Fibroblast of skin of back (primary cell): ENCODE measurements around the gene CEACAM1. TPM values are rescaled to one million over a fixed set of nuclear protein-coding genes. Genes with fewer than 3 reads are reported as not detected.
A peak's percentile ranks its signal among the peaks of the same experiment; 100 is the strongest.
"Not testable (repeated sequence)": the region's sequence is repeated elsewhere in the genome, so short reads cannot be mapped to it uniquely, and the experiment has no call there.

ENCODE experiments used
- DNase-seq: peaks from one replicate; pipeline ENCODE4 v3.0.0-alpha.2; 2013
- polyA plus RNA-seq, 2 experiments: library from polyadenylated mRNA; unstranded; fragments of 120-200 nt; gene quantifications; one replicate each; pipeline ENCODE4 v1.2.1, GENCODE V29; 2013; ENCODE audit not compliant: insufficient read length in 2 of 2

The CEACAM1 gene
- 0.18 TPM for polyA plus RNA-seq (2013, experiment 1 of 2; ENCODE audit: insufficient read length)
- polyA plus RNA-seq (2013, experiment 2 of 2; ENCODE audit: insufficient read length) = not detected

DNA sequence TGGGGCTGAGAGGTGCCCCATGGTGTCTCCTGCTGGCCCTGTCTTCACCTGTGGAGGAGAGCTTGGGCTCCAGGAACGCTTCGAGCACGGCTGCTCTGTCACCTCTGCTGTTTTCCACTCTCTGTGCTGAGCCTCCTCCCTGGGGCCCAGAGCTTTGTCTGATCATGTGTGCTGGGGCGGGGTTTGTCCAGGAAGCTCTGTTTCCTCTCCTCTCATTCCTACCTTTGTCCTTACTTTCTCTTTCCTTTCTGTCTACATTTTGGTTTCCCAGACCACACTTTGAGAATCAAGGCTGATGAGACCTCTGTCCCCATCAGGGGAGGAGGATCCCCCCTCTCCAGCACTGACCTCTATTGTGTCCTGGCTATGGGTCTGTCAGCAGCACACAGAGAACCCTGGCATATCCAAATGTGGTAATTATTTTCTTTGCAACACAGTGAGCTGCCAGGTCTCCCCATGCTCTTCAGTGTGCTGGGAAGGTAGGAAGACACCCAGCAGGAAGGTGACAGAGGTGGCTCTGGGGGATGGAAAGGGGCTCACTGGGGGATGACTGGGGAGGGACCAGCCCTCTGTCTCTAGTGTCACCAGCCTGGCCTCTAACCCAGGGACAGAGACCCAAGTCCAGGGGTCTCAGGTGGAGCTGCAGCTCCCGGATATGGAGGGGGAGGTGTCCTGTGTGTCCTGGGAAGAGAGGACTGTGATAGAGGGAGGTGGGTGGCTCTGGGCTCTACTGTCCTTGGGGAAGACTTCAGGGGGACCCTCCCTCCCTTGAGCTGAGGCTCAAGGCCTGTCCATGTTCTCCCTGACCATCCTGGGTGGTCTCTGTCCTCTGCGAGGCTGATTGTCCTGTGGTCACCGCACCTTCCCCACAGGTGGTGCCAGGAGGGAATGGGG is at the start of gene CEACAM1:
CEACAM1 (minus strand) TSS at position 128 of the 894 bp plus-strand sequence; CDS start at position 21, 107 bp downstream.
- DNase-seq = no peak

DNA sequence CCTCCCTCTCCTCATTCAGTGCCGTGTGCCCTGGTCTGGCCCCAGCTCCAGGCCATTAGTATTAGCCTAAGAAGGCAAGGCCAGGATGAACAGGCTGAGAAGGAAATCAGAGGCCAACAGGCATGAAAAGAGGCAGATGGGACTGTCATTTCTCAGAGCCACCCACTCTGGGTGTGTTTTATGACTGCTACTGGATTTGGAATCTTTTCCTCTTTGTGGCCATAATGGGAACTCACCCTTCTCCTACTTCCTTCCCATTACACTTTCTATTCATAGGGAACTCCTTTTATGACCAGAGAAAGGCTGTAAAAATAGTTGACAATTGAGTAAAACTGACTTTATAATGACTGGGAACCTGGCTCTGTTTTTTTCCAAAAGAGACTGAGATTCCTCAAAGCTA is 48.7 kb upstream of the CEACAM1 start:
- no peak for DNase-seq

DNA sequence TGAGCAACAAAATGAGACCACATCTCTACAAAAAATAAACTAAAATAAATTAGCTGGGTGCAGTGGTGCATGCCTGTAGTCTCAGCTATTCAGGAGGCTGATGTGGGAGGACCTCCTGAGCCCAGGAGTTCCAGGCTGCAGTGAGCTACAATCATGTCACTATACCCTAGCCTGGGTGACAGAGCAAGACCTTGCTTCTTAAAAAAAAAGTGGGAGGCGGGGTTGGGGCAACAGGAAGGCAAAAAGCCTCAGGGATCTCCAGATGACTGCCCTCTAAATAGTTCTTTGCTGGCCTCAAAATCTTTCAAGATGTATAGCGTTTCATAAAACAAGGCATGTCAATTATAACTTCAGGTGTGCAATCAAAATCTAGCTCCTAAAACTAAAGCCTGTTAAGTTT is 48.0 kb upstream of the CEACAM1 start:
- DNase-seq = no peak

DNA sequence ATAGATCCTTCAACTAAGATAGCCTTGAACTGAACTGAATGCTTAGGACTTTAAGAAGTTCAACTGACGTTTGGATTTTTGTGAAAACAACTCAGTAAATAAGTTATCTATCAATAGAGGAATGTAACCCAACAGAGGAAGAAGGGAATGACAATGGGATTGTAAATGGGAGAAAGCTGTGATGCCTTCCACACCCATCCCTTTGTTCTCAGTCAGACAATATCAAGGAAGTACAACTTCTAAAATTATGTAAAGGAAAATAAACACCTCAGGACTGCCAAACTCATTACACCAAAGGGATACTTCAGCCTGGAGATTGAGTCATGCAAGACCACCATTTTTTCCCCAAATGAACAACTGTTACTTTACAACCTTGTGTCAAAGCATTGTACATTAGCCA is 45.4 kb upstream of the CEACAM1 start:
- no peak for DNase-seq

DNA sequence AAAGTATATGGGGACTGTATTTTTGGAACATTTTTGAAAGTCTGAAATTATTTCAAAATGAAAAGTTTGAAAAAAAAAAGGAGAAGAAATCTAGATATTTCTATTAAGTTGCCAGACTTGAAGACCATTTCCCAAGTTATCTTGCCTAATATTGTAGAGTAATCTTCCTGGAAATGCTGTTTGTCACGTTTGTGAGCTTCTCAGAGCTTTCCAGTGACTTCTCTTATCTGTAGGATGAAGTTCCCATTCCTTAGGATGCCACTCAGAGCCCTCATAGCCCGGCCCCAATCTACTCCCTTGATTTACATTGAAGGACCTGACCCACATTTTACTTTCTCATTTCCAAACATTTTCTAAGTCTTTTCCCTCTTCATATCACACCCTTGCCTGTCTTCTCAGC is 42.8 kb upstream of the CEACAM1 start:
- DNase-seq = no peak

DNA sequence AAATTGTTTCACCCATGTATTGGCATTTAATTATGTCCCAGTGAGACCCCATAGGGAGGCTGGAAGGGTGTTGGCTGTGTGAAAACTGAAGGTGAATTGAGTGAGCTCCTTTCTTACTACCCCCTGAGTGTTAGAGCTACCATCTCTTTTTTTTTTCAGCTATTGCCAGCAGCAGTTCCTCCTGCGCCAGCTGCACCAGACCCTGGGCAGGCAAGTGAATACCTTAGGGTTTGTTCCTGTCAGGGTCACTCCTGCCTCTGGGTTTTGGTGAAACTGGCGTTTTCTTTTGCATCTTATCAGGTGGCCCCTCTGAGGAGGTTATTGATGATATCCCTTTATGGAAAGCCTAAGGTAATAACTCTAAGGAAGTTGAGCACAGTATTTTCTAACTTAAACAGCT is 40.9 kb upstream of the CEACAM1 start:
- no peak for DNase-seq

DNA sequence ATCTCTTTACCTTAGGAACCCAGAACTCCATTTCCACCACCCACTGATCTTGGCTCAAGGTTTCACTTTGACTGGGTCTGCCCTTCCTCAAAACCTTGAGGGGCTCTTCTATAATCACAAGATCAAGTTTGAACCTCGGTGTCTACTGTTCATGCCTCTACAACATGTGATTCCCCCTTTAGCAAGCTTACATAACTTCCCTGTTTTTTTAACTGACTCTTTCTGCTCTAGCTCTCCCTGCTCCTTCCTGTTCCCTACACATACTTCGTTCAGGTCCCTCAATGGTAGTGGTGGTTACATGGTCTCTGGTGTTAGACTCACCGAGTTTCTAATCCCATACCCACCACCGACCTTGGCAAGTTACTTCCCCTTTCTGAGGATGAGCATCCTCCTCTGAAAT is 39.7 kb upstream of the CEACAM1 start:
- DNase-seq = no peak

DNA sequence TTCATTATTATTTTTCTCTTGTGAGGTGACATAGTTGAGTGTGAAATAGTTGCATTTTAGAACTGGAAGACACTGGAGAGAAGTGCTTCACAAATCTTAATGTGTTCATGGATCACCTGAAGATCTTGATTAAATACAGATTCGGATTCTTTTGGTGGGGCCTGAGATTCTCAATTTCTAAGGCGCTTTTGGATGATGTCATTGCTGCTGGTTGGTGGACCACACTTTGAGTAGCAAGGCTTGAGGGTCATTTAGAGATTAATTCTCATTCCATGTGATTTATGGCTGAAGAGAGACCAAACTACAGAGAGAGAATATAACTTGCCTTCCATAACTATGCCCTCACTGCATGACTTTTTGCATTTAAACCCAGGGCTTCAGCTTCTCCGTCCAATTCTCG is 39.3 kb upstream of the CEACAM1 start:
- DNase-seq = no peak

DNA sequence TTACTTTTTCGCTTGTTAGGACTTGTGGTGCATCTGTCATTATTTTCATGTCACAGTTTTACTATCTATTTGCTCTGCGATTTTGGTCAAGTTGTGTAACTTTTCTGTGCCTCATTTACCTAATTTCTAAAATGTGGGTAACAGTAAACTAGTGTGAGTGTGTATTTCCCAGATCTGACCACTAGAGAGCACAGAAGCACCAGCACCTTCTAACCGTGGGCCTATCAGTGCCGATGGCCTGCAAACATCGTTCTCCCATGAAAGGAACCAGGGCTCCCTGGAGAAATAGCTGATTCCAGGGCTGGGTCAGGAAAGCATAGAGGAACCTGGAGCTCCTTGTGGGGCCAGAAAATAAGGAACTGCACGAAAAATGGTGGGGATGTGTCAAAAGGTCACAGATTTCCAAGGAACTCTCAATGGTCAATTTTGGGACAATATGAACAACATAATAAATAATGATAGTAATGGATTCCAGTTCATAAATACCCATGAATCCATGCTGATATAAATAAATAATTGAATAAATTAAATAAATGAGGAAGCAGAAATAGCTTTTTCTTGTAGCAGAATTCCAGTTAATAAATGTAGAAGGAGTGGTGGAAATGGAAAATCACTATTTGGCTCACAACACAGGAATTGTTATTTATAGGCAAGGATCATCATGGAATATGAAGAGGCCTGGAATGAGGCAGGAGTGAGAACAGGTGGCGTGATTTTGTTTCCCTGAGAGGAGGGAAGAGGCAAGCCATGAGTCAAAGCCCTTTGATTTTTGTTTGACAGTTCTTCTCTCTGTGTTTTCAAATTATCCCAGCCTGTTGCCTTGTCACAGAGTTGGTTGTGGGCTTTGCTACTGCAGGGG is 35.3 kb upstream of the CEACAM1 start:
- DNase-seq = peak; percentile 40

DNA sequence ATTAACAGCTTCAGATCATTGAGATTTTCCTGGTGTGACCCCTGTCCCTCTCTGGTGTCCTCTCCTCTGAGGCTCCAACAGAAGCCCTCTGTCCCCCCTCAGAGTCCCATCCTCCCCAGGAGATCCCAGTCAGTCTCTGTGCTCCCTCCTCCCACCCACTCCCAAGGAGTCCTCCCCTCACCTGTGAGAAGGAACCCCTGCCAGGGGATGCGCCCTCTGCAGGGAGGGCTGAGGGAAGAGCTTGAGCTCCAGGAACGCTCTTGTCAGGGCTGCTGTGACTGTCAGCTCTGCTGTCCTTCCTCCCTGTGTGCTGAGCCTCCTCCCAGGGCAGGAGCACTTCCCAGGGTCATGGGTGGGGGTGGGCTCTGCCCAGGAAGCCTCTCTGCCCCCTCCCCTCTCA is 33.2 kb upstream of the CEACAM1 start:
- no peak for DNase-seq

DNA sequence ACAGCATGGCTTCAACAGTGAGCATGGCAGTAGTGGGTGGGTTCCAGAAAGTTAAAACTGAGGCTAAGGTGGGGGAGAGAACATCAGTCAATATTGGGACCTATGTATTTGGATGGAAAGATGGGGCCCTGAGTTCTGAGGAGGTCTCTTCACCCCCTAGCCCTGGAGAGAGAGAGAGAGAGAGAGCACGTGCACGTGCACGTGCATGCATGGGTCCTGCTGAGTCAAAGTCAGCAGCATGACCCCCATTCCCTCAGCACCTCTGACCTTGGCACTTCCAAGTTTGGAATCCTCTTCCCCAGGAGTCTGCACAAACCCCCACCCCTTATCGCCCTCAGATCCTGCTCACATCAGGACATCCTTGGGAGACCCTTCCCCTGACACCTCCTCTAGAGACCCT is 32.5 kb upstream of the CEACAM1 start:
- no peak for DNase-seq

DNA sequence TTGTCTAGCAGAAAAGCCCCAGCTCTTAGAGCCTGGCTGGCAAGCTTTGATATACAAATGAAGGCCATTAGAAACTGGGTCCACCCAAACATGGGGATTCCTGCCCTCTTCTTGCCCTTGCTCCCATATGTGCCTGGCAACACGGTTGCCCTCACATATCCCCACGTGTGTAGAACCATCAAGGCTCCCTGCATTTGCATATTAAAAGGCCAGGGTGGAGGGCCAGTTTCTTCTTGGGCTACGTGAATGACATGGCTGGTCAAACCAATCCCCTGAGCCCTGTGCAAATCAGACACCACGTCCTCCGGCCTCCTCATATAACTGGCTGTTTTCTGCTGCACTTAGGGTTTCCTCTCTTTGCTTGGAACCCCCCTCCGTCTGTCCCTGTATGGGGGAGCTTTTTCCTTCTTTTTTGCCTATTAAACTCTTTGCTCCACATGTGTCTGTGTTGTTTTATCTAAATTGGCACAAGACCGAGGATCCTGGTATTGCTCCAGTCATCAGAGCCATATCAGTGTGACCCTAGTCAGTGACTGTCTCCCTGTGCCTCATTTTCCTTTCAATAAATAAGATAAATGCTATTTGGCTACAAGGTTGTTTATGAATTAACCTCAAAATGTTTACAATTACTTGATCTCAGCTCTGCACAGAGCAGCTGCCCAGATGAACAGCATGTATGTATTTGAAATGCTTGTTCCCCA is 30.3 kb upstream of the CEACAM1 start:
- DNase-seq = no peak

DNA sequence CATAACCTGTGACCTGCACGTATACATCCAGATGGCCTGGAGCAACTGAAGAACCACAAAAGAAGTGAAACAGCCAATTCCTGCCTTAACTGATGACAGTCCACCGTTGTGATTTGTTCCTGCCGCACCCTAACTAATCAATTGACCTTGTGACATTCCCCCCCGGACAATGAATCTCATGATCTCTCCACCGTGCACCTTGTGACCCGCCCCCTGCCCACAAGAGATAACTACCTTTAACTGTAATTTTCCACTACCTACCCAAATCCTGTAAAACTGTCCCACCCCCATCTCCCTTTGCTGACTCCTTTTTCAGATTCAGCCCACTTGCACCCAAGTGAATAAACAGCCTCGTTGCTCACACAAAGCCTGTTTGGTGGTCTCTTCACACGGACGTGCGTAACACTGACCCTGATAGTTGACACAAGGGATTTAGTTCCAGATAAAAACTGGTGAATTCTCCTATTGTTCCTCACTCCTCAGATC is 29.1 kb upstream of the CEACAM1 start:
- DNase-seq = not testable (repeated sequence)

DNA sequence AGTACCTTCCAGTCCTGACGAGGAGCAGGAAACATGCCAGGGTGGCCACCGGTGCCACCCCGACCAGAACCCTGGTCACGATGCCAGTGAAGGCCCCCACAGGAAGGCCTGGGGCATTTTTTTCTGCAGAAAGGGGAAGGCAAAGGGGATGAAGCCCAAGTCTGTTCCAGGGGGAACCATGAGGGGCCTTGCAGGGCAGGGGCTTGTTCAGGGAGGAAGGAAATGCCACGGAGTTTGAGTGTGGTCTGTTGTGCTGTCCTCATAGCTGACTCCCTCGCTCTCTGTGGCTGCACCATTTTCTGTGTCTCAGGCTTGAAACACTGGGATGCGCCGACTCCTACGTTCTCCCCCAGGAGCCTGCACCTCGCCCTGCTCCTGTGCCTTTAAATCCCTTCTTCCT is 27.5 kb upstream of the CEACAM1 start:
- DNase-seq = no peak

DNA sequence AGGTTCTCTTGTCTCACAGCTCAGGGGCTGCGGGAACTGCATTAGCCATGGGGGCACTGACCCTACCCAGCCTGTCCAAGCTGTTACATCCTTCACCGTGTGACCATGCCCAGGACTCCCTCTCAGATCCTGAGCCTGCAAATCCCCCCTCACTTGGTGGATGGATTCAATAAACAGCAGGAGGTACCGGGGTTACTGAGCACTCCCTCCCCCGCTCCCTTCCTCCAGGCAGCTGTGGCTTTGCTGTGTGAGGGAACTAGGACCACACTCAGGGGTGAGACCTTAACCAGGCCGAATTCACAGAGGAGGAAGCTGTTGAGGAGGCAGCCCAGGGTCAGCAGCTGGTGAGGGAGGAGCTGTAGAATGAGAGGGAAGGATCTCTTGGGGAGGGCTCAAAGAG is 27.0 kb upstream of the CEACAM1 start:
- DNase-seq = no peak

DNA sequence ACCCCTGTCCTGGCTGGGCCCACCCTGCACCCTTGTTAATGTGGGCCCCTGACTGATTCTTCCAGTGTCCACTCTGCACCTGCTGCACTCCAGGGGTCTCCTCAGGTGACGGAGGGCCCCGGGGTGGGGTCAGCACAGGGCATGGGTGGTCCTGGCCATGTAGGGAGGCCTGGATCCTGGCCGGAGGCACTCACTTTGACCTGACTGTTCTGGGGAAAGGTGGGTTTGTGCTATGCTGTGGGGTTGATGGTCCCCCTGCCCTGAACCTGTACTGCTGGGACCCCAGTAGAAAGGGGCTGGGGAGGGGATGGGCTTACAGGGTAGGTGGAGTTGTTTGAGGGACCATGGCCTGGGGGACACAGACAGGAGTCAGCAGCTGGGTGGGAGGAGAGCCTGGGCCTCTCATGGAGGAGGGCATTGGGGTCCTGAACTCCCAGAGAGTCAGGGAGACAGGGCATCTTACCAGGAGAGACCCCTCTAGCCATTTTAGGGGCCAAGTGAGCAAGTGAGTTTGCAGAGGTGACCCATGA is 25.8 kb upstream of the CEACAM1 start:
- no peak for DNase-seq

DNA sequence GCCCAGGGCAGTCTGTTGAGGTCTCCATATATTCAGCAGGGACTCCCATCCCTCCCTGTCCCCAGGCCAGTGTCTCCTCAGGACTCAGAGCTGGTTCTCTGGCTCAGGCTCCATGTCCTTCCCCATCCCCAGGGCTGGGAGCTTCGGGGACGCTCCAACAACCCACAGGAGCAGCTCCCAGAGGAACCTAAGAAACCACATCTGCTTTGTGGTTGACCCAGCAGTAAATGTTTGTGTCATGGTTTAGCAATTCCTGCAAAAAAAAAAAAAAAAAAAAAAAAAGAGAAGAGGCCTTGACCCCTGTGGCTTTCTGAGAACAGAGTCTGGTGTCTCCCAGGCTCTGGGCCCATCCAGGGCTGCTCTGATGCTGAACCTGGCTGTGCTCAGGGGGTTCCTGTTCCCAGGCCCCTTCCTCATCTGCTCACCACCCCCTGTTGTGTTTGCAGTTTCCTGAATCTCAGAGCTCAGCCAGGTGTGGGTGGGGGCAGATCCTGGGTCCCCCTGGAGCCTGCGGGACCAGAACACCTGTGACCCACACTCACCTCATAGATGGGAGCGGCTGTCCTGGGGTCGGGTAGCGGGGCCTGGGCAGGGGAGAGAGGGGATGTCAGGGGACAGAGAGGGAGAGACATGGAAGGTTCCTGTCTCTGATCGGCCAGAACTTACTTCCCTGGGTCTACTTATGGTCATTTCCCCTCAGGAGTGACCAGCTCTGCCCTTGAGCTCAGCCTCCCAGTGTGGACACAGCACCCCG is 25.2 kb upstream of the CEACAM1 start:
- peak; percentile 50 for DNase-seq

DNA sequence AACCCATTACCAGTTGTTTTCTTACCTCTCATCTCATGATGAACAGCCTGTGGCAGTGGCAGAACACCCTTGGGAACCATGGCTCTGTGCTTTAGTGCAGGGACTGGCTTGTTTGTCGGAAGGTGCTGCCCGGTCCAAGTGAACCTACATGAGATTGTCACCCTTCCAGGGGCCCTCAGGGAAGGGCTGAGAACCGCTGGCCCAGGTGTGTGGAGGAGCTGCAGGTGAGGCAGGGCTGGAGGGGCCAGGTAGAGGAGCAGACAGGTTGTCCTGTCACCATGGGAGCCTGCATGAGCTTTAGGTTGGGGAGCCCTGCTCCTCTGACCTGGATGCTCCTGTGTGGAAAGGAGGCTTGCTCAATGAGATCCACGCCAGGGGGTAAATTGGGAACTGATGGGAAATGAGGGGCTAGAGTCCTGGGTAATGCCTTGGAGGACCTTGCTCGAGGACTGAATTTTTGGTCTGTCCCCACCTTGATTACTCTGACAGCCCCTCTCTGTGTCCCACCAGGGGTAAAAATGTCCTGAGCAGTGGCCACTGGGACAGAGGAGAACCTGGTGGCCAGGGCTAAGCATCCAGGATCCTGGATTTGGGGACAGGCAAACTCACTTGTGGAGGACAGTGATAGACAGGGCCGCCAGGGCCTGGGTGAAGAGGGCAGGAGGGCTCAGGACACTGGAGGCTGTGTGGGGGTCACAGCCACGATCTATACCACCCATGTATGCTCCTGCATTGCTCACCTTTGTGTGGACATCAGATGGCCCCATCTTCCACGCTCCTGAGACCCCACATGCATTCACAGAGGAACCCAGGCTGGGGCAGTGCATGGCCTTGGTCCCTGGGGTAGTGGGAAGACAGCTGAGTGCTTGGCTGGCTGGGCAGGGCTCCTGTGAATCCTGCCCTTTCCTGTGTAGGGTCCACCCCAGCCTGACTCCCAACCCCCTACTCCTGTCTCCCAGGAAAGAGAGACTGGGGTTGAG is 24.1 kb upstream of the CEACAM1 start:
- DNase-seq = no peak

DNA sequence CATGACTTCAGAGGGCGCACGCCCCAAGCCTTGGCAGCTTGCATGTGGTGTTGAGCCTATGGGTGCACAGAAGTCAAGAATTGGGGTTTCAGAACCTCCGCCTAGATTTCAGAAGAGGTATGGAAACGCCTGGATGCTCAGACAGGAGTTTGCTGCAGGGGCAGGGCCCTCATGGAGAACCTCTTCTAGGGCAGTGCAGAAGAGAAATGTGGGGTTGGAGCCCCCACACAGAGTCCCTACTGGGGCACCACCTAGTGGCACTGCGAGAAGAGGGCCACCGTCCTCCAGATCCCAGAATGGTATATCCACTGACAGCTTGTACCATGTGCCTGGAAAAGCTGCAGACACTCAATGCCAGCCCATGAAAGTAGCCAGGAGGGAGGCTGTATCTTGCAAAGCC is 22.2 kb upstream of the CEACAM1 start:
- DNase-seq = not testable (repeated sequence)

DNA sequence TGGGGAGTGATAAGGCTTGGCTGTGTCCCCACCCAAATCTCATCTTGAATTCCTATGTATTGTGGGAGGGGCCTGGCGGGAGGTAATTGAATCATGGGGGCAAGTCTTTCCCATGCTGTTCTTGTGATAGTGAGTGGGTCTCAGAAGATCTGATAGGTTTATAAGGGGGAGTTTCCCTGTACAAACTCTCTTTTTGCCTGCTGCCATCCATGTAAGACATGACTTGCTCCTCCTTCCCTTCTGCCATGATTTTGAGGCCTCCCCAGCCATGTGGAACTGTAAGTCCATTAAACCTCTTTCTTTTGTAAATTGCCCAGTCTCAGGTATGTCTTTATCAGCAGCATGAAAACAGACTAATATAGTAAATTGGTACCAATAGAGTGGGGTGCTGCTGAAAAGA is 20.8 kb upstream of the CEACAM1 start:
- DNase-seq = not testable (repeated sequence)
